ENCODE measurements around the gene ECT2L. TPM values are rescaled to one million over a fixed set of nuclear protein-coding genes. Genes with fewer than 3 reads are reported as not detected.

Gene ECT2L
- total RNA-seq, 6 experiments from 2014 or later, result not detected

DNA sequence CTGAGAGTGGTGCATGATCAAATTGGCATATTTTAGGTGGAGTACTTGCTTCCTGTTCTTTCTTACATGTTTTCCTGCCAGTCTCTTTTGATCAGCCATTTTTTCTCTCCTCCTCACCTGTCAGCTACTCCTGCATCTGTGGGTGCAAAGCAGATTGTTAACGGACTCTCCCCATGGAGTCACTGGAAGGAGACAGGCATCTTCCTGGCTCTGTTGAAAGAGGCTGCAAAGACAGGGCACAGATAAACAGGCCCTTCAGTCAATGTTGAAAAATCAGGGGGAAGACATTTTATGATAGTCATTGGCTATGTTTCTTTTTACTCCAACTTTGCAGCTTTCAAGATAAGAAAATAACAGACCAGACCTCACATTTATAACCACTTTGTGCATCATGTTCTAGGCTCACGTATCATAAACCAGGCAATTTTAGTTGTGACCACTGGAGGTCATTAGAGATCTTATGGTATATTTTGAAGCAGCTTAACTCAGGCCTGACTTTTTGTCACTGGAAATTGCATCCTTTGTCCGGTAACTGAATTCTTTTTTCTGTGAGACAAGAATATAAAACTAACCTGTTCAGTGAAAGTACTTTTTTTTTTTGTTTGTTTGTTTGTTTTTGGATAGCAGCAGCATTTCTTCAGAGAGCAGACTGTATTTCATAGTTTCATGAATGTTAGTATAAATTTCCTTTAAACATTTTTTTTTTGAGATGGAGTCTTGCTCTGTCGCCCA is 20.1 kb downstream of the ECT2L start:
- DNase-seq, result peak; percentile 62
- Mint-ChIP-seq H3K4me3 (no peak overlapping the region), H3K9me3 (no peaks in the 10 kb centered on the region), H3K36me3 (ENCODE audit: low read depth) (no peaks in the 10 kb centered on the region), H3K4me1 (ENCODE audit: low read depth) (peaks cover 47% of the 10 kb centered on the region), H3K27me3 (ENCODE audit: insufficient read depth) (peaks cover 4% of the 10 kb centered on the region), H3K27ac (peak overlapping the region; percentile 75)
- TF ChIP-seq, protein P1, sequence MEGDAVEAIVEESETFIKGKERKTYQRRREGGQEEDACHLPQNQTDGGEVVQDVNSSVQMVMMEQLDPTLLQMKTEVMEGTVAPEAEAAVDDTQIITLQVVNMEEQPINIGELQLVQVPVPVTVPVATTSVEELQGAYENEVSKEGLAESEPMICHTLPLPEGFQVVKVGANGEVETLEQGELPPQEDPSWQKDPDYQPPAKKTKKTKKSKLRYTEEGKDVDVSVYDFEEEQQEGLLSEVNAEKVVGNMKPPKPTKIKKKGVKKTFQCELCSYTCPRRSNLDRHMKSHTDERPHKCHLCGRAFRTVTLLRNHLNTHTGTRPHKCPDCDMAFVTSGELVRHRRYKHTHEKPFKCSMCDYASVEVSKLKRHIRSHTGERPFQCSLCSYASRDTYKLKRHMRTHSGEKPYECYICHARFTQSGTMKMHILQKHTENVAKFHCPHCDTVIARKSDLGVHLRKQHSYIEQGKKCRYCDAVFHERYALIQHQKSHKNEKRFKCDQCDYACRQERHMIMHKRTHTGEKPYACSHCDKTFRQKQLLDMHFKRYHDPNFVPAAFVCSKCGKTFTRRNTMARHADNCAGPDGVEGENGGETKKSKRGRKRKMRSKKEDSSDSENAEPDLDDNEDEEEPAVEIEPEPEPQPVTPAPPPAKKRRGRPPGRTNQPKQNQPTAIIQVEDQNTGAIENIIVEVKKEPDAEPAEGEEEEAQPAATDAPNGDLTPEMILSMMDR (IDR thresholded peaks at IDR 0.05), result peak; percentile 84

DNA sequence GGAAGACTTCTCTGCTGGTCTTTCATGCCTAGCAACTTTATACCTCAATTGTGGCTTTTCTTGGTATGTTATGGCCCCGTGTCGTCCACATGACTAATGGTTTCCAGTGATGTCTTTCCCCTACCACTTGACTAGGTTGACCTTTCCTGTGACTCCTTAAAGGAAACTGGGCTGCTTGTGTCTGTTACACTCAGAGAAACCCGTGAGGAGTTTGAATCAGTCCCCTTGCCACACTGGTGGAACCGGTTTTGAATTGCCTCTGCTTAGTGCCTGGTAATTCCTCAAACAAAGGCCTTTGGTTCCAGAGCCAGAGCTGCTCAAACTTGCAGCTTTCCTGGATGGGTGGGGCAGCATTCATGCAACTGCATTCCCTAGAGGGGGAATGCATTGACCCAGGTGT is 21.9 kb downstream of the ECT2L start:
- Mint-ChIP-seq H3K27ac (peak overlapping the region; percentile 85), H3K4me3 (no peak overlapping the region), H3K36me3 (ENCODE audit: low read depth) (no peaks in the 10 kb centered on the region), H3K9me3 (no peaks in the 10 kb centered on the region), H3K4me1 (ENCODE audit: low read depth) (peaks cover 47% of the 10 kb centered on the region), H3K27me3 (ENCODE audit: insufficient read depth) (peaks cover 1% of the 10 kb centered on the region)
- peak; percentile 84 for DNase-seq
- TF ChIP-seq, protein P1 (IDR thresholded peaks at IDR 0.05), result no peak

DNA sequence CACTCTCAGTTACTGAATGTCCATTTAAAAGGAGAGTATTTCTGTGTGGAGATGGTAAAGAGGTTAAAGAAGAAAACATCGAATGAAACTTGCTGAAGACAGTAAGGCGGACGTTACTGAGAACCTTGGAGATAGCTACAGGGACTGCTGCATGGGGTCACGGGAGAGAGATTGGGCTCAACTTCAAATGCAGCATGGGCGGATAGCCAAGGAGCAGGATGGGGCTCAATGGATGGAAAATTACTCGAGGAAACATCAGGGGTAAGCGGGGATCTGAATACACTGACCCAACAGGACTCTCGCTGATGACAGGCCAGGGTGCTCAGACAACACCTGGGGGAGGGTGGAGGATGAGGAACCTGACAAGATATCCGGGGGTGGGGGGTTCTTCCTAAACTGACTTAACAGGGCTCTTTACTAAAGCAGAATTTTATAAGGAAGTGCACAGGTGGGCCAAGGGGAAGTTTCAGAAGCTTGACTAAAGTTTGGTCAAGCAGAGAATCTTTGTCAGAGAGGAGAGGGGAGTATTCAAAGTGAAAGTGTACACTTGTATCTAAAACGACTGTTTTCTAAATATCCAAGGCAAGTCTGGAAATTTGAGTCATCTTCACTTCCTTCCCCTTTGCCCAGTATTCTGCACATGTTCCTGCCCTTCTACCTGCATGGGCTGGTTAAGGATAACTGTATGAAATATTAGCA is 22.8 kb downstream of the ECT2L start:
- Mint-ChIP-seq H3K27me3 (ENCODE audit: insufficient read depth) (peaks cover 1% of the 10 kb centered on the region; the same call in 1 of the 2 replicates), H3K36me3 (ENCODE audit: low read depth) (no peaks in the 10 kb centered on the region), H3K4me3 (peak overlapping the region; percentile 37; the same call in 1 of the 2 replicates), H3K27ac (peak overlapping the region; percentile 85), H3K4me1 (ENCODE audit: low read depth) (peaks cover 47% of the 10 kb centered on the region), H3K9me3 (no peaks in the 10 kb centered on the region)
- no peak for DNase-seq
- TF ChIP-seq, protein P1 (IDR thresholded peaks at IDR 0.05), result no peak

DNA sequence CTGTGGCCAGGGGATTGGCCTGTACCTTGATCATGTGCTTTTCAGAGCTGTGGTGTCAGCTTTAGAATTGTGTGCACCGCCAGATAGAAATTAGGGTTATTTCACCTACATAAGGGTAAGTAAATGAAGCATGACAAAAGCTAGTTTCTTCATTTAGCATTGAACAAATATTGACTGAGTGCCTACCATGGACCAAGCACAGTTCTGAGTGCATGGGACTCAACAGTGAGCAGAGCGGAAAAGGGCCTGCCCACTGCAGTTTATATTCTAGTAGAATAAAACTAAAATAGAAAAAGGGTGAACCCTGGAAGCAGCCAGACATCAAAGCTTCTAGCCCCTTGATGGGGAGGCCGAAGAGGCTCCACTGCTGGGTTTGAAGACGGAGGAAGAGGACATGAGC is 25.6 kb downstream of the ECT2L start:
- DNase-seq, result no peak
- Mint-ChIP-seq H3K4me1 (ENCODE audit: low read depth) (peaks cover 44% of the 10 kb centered on the region), H3K36me3 (ENCODE audit: low read depth) (no peaks in the 10 kb centered on the region), H3K9me3 (no peaks in the 10 kb centered on the region), H3K4me3 (no peak overlapping the region), H3K27ac (no peak overlapping the region), H3K27me3 (ENCODE audit: insufficient read depth) (peaks cover 1% of the 10 kb centered on the region; the same call in 1 of the 2 replicates)
- TF ChIP-seq, protein P1 (IDR thresholded peaks at IDR 0.05), result no peak

DNA sequence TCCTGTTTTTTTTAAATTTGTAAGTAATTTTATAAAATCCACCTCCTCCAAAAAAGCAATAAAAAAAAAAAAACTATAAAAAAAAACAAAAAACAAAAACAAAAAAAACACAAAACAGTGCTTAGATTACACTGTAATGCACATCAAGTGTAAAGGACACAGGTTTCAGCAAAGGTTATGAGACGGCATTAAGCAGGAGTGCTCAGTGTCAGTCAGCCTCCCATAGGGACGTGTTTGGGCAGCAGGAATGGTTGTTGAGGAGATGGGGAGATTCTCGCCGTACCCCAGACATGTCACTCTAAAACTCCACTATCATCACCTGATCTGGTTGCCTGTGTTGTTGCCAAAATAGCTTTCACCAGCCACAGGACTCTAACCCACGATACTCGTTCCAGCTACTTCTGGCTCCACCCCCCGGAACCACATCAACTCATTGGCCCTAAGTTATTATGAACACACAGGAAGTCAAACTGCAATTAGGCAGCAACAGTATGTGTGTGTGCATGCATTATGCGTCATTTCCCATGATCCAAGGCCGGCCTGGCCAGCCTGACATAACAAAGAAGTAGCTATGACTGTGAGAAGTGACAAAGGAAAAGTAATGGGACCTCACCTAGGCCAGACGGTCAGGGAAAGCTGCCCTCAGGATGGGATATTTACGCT is 28.7 kb downstream of the ECT2L start:
- H3K27ac Mint-ChIP-seq, result no peak overlapping the region
- H3K4me1 Mint-ChIP-seq (ENCODE audit: low read depth), result peaks cover 17% of the 10 kb centered on the region
- peaks cover 1% of the 10 kb centered on the region; the same call in 1 of the 2 replicates for H3K27me3 Mint-ChIP-seq (ENCODE audit: insufficient read depth)
- H3K9me3 Mint-ChIP-seq, result no peaks in the 10 kb centered on the region
- H3K36me3 Mint-ChIP-seq (ENCODE audit: low read depth), result no peaks in the 10 kb centered on the region
- TF ChIP-seq, protein P1 (IDR thresholded peaks at IDR 0.05), result no peak
- no peak overlapping the region for H3K4me3 Mint-ChIP-seq
- DNase-seq, result no peak

All from HFFc6 (cell line).